ENCODE results near the gene DAPP1.

The DAPP1 gene

DNA sequence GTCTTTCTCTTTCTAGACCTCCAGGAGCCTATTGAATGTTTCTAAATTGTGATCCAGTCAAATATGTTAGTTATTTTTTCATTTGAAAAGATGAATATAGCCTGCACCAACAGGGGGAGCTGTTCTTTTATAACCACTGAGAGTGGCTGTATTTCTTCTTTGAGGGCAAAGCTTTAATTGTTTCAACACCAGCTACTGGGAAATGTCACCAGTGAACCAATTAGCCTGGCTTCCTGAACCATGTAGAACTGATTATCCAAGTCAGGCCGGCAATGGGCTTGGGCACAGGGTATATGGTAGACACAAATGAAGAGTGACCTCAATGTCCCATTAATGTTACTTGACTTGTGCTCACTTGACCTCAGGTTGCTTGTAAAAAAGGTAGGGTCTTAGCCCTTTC, 4.8 kb upstream of the DAPP1 start:
- H3K4me1 ChIP-seq (ENCODE audit: insufficient read depth, poor library complexity, severe bottlenecking): peaks cover 15% of the 10 kb centered on the region
- DNase-seq (ENCODE audit: low spot score): no peak

DNA sequence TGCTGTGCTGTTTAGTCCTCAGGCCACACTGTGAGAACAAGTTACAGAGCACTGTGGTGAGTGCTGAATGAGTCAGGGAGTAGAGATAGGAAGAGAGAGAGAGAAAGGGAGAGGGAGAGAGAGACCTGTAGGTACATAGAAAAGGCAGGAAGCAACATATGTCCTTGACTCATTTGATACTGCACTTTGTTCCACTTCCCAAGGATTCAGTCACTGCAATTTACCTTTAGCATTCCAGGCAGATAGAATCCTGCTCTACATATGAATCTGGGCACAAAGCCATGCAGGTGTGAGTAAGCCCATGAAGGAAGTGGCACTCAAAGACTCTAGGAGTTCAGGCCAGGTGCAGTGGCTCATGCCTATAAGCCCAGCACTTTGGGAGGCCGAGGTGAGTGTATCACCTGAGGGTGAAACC, 1.0 kb upstream of the DAPP1 start:
- ATAC-seq (ENCODE audit: low read depth) (peak; percentile 79), DNase-seq (ENCODE audit: low spot score) (peak; percentile 96)
- Histone ChIP-seq H3K4me1 (ENCODE audit: insufficient read depth, poor library complexity, severe bottlenecking) (peaks cover 26% of the 10 kb centered on the region), H3K4me3 (ENCODE audit: severe bottlenecking) (no peak overlapping the region), H3K36me3 (ENCODE audit: low read depth) (0 out of 2 replicates have a peak, but pooled peaks cover 3% of the 10 kb centered on the region), H3K27me3 (ENCODE audit: insufficient read depth, poor library complexity, severe bottlenecking) (no peaks in the 10 kb centered on the region), H3K9me3 (ENCODE audit: severe bottlenecking) (no peaks in the 10 kb centered on the region), H3K27ac (ENCODE audit: poor library complexity, severe bottlenecking) (peak overlapping the region; percentile 93)
- TF ChIP-seq, protein P1, sequence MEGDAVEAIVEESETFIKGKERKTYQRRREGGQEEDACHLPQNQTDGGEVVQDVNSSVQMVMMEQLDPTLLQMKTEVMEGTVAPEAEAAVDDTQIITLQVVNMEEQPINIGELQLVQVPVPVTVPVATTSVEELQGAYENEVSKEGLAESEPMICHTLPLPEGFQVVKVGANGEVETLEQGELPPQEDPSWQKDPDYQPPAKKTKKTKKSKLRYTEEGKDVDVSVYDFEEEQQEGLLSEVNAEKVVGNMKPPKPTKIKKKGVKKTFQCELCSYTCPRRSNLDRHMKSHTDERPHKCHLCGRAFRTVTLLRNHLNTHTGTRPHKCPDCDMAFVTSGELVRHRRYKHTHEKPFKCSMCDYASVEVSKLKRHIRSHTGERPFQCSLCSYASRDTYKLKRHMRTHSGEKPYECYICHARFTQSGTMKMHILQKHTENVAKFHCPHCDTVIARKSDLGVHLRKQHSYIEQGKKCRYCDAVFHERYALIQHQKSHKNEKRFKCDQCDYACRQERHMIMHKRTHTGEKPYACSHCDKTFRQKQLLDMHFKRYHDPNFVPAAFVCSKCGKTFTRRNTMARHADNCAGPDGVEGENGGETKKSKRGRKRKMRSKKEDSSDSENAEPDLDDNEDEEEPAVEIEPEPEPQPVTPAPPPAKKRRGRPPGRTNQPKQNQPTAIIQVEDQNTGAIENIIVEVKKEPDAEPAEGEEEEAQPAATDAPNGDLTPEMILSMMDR (IDR thresholded peaks at IDR 0.05; ENCODE audit: poor library complexity, severe bottlenecking): no peak

More for the DNA sequence above, 4.8 kb upstream of the DAPP1 start:
- H3K27me3 ChIP-seq (ENCODE audit: insufficient read depth, poor library complexity, severe bottlenecking): no peaks in the 10 kb centered on the region
- no peak overlapping the region for H3K27ac ChIP-seq (ENCODE audit: poor library complexity, severe bottlenecking)
- TF ChIP-seq, protein P1 (IDR thresholded peaks at IDR 0.05; ENCODE audit: poor library complexity, severe bottlenecking): peak; percentile 54
- ATAC-seq (ENCODE audit: low read depth): no peak
- H3K9me3 ChIP-seq (ENCODE audit: severe bottlenecking): no peaks in the 10 kb centered on the region
- H3K4me3 ChIP-seq (ENCODE audit: severe bottlenecking): no peak overlapping the region
- H3K36me3 ChIP-seq (ENCODE audit: low read depth): no peaks in the 10 kb centered on the region

DNA sequence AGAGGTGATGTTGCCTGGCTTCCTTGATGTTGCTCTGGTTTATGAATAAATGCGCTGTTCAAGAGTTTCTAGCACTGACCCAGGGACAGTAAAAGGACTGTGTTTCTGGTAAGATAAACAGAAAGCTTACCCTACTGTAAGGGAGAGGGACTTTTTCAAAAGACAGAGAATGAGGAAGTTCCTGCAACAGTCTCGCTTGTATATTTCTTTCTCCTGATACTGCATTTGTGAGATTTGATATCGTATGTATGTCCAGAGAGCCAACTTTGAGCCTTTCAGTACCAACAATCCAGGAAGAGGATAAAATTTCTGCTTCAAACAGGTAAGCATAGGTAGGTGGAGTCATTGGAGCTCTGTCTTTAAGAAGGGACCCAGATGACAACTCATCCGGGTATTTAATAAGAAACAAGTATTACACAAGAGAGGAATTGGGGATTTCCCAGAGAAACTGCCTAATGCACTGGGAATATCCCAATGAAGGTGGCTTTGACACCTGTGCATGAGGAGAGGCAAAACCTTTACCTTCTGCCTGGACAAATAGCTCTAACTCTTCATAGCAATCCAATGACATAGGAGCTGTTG, 773 bp downstream of the DAPP1 start:
- peaks cover 26% of the 10 kb centered on the region for H3K4me1 ChIP-seq (ENCODE audit: insufficient read depth, poor library complexity, severe bottlenecking)
- ATAC-seq (ENCODE audit: low read depth) (no peak), DNase-seq (ENCODE audit: low spot score) (no peak)
- no peaks in the 10 kb centered on the region for H3K27me3 ChIP-seq (ENCODE audit: insufficient read depth, poor library complexity, severe bottlenecking)
- peaks cover 9% of the 10 kb centered on the region; the same call in 1 of the 2 replicates for H3K36me3 ChIP-seq (ENCODE audit: low read depth)
- H3K9me3 ChIP-seq (ENCODE audit: severe bottlenecking): no peaks in the 10 kb centered on the region
- peak overlapping the region; percentile 93 for H3K27ac ChIP-seq (ENCODE audit: poor library complexity, severe bottlenecking)
- TF ChIP-seq, protein P1 (IDR thresholded peaks at IDR 0.05; ENCODE audit: poor library complexity, severe bottlenecking): no peak
- H3K4me3 ChIP-seq (ENCODE audit: severe bottlenecking): peak overlapping the region; percentile 31

DNA sequence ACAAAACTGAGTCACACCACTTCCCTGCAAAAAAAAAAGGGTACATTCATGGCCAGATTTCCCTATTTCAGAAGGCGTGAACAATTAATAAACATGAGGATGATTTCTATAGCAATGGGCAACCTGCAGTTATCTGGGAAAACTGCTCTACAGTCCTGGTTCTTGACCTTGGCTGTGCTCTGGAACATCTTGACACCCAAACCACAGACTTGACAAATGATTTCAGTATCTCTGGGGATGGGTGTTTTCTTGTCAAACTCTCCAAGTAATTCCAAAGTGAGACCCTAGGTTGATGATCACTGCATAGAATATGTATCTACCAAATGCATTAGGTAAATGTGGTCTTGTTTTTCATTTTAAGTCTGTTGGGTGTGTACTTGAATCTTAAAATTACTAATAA, 2.0 kb downstream of the DAPP1 start:
- TF ChIP-seq, protein P1 (IDR thresholded peaks at IDR 0.05; ENCODE audit: poor library complexity, severe bottlenecking): no peak
- H3K27me3 ChIP-seq (ENCODE audit: insufficient read depth, poor library complexity, severe bottlenecking): no peaks in the 10 kb centered on the region
- no peaks in the 10 kb centered on the region for H3K9me3 ChIP-seq (ENCODE audit: severe bottlenecking)
- peaks cover 26% of the 10 kb centered on the region for H3K4me1 ChIP-seq (ENCODE audit: insufficient read depth, poor library complexity, severe bottlenecking)
- ATAC-seq (ENCODE audit: low read depth): no peak
- H3K36me3 ChIP-seq (ENCODE audit: low read depth): peaks cover 9% of the 10 kb centered on the region; the same call in 1 of the 2 replicates
- H3K4me3 ChIP-seq (ENCODE audit: severe bottlenecking): no peak overlapping the region
- no peak for DNase-seq (ENCODE audit: low spot score)
- no peak overlapping the region for H3K27ac ChIP-seq (ENCODE audit: poor library complexity, severe bottlenecking)

DNA sequence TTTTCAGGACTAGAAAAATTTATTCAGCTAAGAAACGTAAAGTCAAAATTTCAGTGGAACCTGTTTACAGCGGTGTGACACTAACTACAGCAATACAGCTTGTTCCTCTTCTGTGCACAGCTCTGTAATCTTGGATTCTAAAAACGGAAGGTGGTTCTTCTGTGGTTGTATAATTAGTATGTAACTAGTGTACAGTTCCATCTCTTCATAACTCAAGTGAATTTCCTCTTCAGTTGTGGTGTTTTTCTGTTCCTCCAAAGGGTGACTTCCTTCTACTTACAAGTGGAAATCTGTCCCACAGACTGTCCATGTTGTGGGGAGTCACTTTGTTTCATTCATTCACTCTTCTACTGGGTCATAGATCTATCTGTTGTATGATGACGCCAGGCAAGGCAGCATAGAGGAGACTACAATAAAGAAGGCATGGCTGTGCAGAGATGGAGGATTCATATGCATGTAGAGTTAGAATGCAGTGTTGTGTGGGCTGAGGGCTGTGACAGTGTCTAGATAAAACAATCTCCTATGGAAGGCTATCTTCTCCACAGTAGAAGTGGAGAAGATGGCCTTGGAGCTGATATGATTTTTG, 5.4 kb downstream of the DAPP1 start:
- ATAC-seq (ENCODE audit: low read depth): no peak
- no peak overlapping the region for H3K27ac ChIP-seq (ENCODE audit: poor library complexity, severe bottlenecking)
- peaks cover 28% of the 10 kb centered on the region for H3K4me1 ChIP-seq (ENCODE audit: insufficient read depth, poor library complexity, severe bottlenecking)

More for the DNA sequence above, 5.4 kb downstream of the DAPP1 start:
- H3K27me3 ChIP-seq (ENCODE audit: insufficient read depth, poor library complexity, severe bottlenecking): no peaks in the 10 kb centered on the region
- TF ChIP-seq, protein P1 (IDR thresholded peaks at IDR 0.05; ENCODE audit: poor library complexity, severe bottlenecking): no peak
- no peaks in the 10 kb centered on the region for H3K9me3 ChIP-seq (ENCODE audit: severe bottlenecking)
- H3K4me3 ChIP-seq (ENCODE audit: severe bottlenecking): no peak overlapping the region
- peaks cover 9% of the 10 kb centered on the region; the same call in 1 of the 2 replicates for H3K36me3 ChIP-seq (ENCODE audit: low read depth)
- no peak for DNase-seq (ENCODE audit: low spot score)

Data from RWPE2 (cell line).